ENCODE measurements around the gene LRRN4CL. TPM values are rescaled to one million over a fixed set of nuclear protein-coding genes. Genes with fewer than 3 reads are reported as not detected.

Gene LRRN4CL
- polyA plus RNA-seq, 3 donors = 0.78 to 0.95 (median 0.85) TPM

- DNase-seq (ENCODE audit: low read depth in 3 of 3, low spot score in 2 of 3) = no peak
These were observed 40.4 kb downstream of the LRRN4CL start for GRCh38 chr11:62648967-62649364.

- DNase-seq (ENCODE audit: low read depth in 3 of 3, low spot score in 2 of 3) = no peak
These were observed 41.0 kb downstream of the LRRN4CL start for GRCh38 chr11:62648185-62648966.

GRCh38 chr11:62647609-62648005 lies 41.7 kb downstream of the LRRN4CL start:
- no peak for DNase-seq (ENCODE audit: low read depth in 3 of 3, low spot score in 2 of 3)

GRCh38 chr11:62646825-62647608 lies 42.3 kb downstream of the LRRN4CL start:
- DNase-seq (ENCODE audit: low read depth in 3 of 3, low spot score in 2 of 3) = no peak

- DNase-seq (ENCODE audit: low read depth in 3 of 3, low spot score in 2 of 3) = peak; percentile 91 to 98 (median 93)
These were observed 43.1 kb downstream of the LRRN4CL start, which contains the start of gene GANAB for GRCh38 chr11:62645946-62646824. GANAB (minus strand) TSS chr11:62646613; CDS start chr11:62646599, 14 bp downstream.

GRCh38 chr11:62645671-62645945 lies 43.7 kb downstream of the LRRN4CL start:
- no peak for DNase-seq (ENCODE audit: low read depth in 3 of 3, low spot score in 2 of 3)

- no peak for DNase-seq (ENCODE audit: low read depth in 3 of 3, low spot score in 2 of 3)
These were observed 45.1 kb downstream of the LRRN4CL start for GRCh38 chr11:62644220-62644619.

Other genes starting within 250 kb of the LRRN4CL start
- 100 to 1,000 TPM; 204 to 222 (median 220) TPM for gene AHNAK, start 142.7 kb downstream of the LRRN4CL start, polyA plus RNA-seq (ENCODE audit: insufficient read length in 3 of 3)
- gene EEF1G, start 115.6 kb downstream of the LRRN4CL start, polyA plus RNA-seq (ENCODE audit: insufficient read length in 3 of 3) = 1,000 to 10,000 TPM; 2,168 to 2,372 (median 2,294) TPM
- 10 to 100 TPM; 17.9 to 21.5 (median 19.0) TPM for gene TUT1, start 98.0 kb downstream of the LRRN4CL start, polyA plus RNA-seq (ENCODE audit: insufficient read length in 3 of 3)
- gene MTA2, start 87.7 kb downstream of the LRRN4CL start, polyA plus RNA-seq (ENCODE audit: insufficient read length in 3 of 3) = 10 to 100 TPM; 90.2 to 96.7 (median 96.2) TPM
- 10 to 100 TPM; 24.4 to 32.6 (median 26.1) TPM for gene EML3, start 76.8 kb downstream of the LRRN4CL start, polyA plus RNA-seq (ENCODE audit: insufficient read length in 3 of 3)
- gene ROM1, start 76.3 kb downstream of the LRRN4CL start, polyA plus RNA-seq (ENCODE audit: insufficient read length in 3 of 3) = 1 to 10 TPM; 2.7 to 3.6 (median 3.6) TPM
- gene B3GAT3, start 67.5 kb downstream of the LRRN4CL start, polyA plus RNA-seq (ENCODE audit: insufficient read length in 3 of 3) = 10 to 100 TPM; 23.1 to 27.0 (median 25.0) TPM
- gene GANAB, start 42.9 kb downstream of the LRRN4CL start, polyA plus RNA-seq (ENCODE audit: insufficient read length in 3 of 3) = 100 to 1,000 TPM; 390 to 407 (median 396) TPM
- gene INTS5, start 36.2 kb downstream of the LRRN4CL start, polyA plus RNA-seq (ENCODE audit: insufficient read length in 3 of 3) = 10 to 100 TPM; 19.0 to 21.3 (median 19.4) TPM
- 10 to 100 TPM; 47.0 to 57.9 (median 51.7) TPM for gene C11orf98, start 24.3 kb downstream of the LRRN4CL start, polyA plus RNA-seq (ENCODE audit: insufficient read length in 3 of 3)
- 1 to 10 TPM; 3.9 to 5.6 (median 4.3) TPM for gene CSKMT, start 24.2 kb downstream of the LRRN4CL start, polyA plus RNA-seq (ENCODE audit: insufficient read length in 3 of 3)
- 1 to 10 TPM; 6.6 to 8.4 (median 6.8) TPM for gene UQCC3, start 17.9 kb downstream of the LRRN4CL start, polyA plus RNA-seq (ENCODE audit: insufficient read length in 3 of 3)
- gene LBHD1, start 17.3 kb downstream of the LRRN4CL start, polyA plus RNA-seq (ENCODE audit: insufficient read length in 3 of 3) = 1 to 10 TPM; 5.4 to 8.2 (median 6.1) TPM
- 100 to 1,000 TPM; 160 to 169 (median 161) TPM for gene UBXN1, start 10.5 kb downstream of the LRRN4CL start, polyA plus RNA-seq (ENCODE audit: insufficient read length in 3 of 3)
- 10 to 100 TPM; 65.2 to 74.4 (median 71.1) TPM for gene BSCL2, start 17.9 kb upstream of the LRRN4CL start, polyA plus RNA-seq (ENCODE audit: insufficient read length in 3 of 3)
- 1 to 10 TPM; 1.5 to 1.9 (median 1.7) TPM for gene GNG3, start 18.1 kb upstream of the LRRN4CL start, polyA plus RNA-seq (ENCODE audit: insufficient read length in 3 of 3)
- gene HNRNPUL2, start 37.9 kb upstream of the LRRN4CL start, polyA plus RNA-seq (ENCODE audit: insufficient read length in 3 of 3) = 10 to 100 TPM; 78.7 to 83.8 (median 81.4) TPM
- 10 to 100 TPM; 35.2 to 42.4 (median 38.0) TPM for gene TTC9C, start 39.0 kb upstream of the LRRN4CL start, polyA plus RNA-seq (ENCODE audit: insufficient read length in 3 of 3)
- gene ZBTB3, start 64.6 kb upstream of the LRRN4CL start, polyA plus RNA-seq (ENCODE audit: insufficient read length in 3 of 3) = 1 to 10 TPM; 6.8 to 9.1 (median 7.0) TPM
- 100 to 1,000 TPM; 173 to 180 (median 179) TPM for gene POLR2G, start 72.0 kb upstream of the LRRN4CL start, polyA plus RNA-seq (ENCODE audit: insufficient read length in 3 of 3)
- gene TAF6L, start 81.9 kb upstream of the LRRN4CL start, polyA plus RNA-seq (ENCODE audit: insufficient read length in 3 of 3) = 10 to 100 TPM; 27.9 to 30.9 (median 28.4) TPM
- gene TMEM179B, start 97.9 kb upstream of the LRRN4CL start, polyA plus RNA-seq (ENCODE audit: insufficient read length in 3 of 3) = 10 to 100 TPM; 66.4 to 71.6 (median 67.9) TPM
- gene TMEM223, start 102.5 kb upstream of the LRRN4CL start, polyA plus RNA-seq (ENCODE audit: insufficient read length in 3 of 3) = 10 to 100 TPM; 22.5 to 26.6 (median 26.3) TPM
- 100 to 1,000 TPM; 107 to 140 (median 121) TPM for gene NXF1, start 115.9 kb upstream of the LRRN4CL start, polyA plus RNA-seq (ENCODE audit: insufficient read length in 3 of 3)
- 10 to 100 TPM; 50.3 to 54.5 (median 51.4) TPM for gene STX5, start 142.5 kb upstream of the LRRN4CL start, polyA plus RNA-seq (ENCODE audit: insufficient read length in 3 of 3)
- under 1 TPM; 0.28 to 0.43 (median 0.33) TPM for gene TEX54, start 143.3 kb upstream of the LRRN4CL start, polyA plus RNA-seq (ENCODE audit: insufficient read length in 3 of 3)
- 10 to 100 TPM; 31.2 to 36.0 (median 33.7) TPM for gene WDR74, start 150.1 kb upstream of the LRRN4CL start, polyA plus RNA-seq (ENCODE audit: insufficient read length in 3 of 3)
- gene SLC3A2, start 191.4 kb upstream of the LRRN4CL start, polyA plus RNA-seq (ENCODE audit: insufficient read length in 3 of 3) = 100 to 1,000 TPM; 209 to 222 (median 211) TPM
- gene CHRM1, start 231.8 kb upstream of the LRRN4CL start, polyA plus RNA-seq (ENCODE audit: insufficient read length in 3 of 3) = under 1 TPM in 2 of 3 donors, not detected in 1; 0.04 to 0.15 TPM